HepG2 (cell line): ENCODE results near the gene PRCD. TPM values are rescaled to one million over a fixed set of nuclear protein-coding genes. Genes with fewer than 3 reads are reported as not detected.

ENCODE experiments used
- CHCHD3 ChIP-seq: sonication (generic); formaldehyde crosslinking; IDR thresholded peaks from 2 replicates; pipeline ENCODE4 v1.8.0; 2022; ENCODE audit warnings: mild to moderate bottlenecking, missing genetic modification reagents, moderate library complexity
- EHMT2 ChIP-seq: fragments of 200-600 bp; sonication (generic); IDR thresholded peaks from 2 replicates; pipeline ENCODE4 v1.7.0; 2017; ENCODE audit warnings: antibody characterized with exemption, low read depth, low read length, borderline replicate concordance
- HBP1 ChIP-seq: IDR thresholded peaks from 2 replicates; pipeline ENCODE4 v1.6.1; 2016; ENCODE audit warnings: low read depth, control low read depth
- HOXA3 ChIP-seq: sonication (generic); formaldehyde crosslinking; IDR thresholded peaks from 2 replicates; pipeline ENCODE4 v1.5.0; 2020; ENCODE audit warnings: missing genetic modification reagents
- HOXA9 ChIP-seq: sonication (generic); formaldehyde crosslinking; IDR thresholded peaks from 2 replicates; pipeline ENCODE4 v1.8.1; 2022; ENCODE audit warnings: missing genetic modification reagents, mild to moderate bottlenecking, moderate library complexity, borderline replicate concordance
- KAT8 ChIP-seq: IDR thresholded peaks from 2 replicates; pipeline ENCODE4 v1.6.1; 2016; ENCODE audit warnings: missing genetic modification reagents, missing compliant biosample characterization
- KLF16 ChIP-seq, 2 experiments: sonication (generic) in 1 of 2; formaldehyde crosslinking in 1 of 2; IDR thresholded peaks; 2 replicates each; pipeline versions ENCODE4 v1.6.1 to v1.8.0; 2016 to 2023; ENCODE audit warnings: missing genetic modification reagents in 2 of 2, missing compliant biosample characterization in 1 of 2
- NFAT5 ChIP-seq: sonication (generic); formaldehyde crosslinking; IDR thresholded peaks from 2 replicates; pipeline ENCODE4 v1.4.0; 2020; ENCODE audit warnings: missing genetic modification reagents
- NFKBIZ ChIP-seq: IDR thresholded peaks from 2 replicates; pipeline ENCODE4 v1.6.1; 2018; ENCODE audit warnings: missing genetic modification reagents, missing compliant biosample characterization
- NR0B2 ChIP-seq: sonication (generic); formaldehyde crosslinking; IDR thresholded peaks from 2 replicates; pipeline ENCODE4 v1.4.0; 2020; ENCODE audit warnings: mild to moderate bottlenecking, missing genetic modification reagents
- POLR2AphosphoS2 ChIP-seq: IDR thresholded peaks from 2 replicates; pipeline ENCODE4 v1.6.1; 2011; ENCODE audit warnings: low read depth, low read length, improper control_type of control experiment
- RXRB ChIP-seq: IDR thresholded peaks from 2 replicates; pipeline ENCODE4 v1.6.1; 2016; ENCODE audit warnings: borderline replicate concordance, missing genetic modification reagents, missing compliant biosample characterization
- SOX5 ChIP-seq: IDR thresholded peaks from 2 replicates; pipeline ENCODE4 v1.6.1; 2016; ENCODE audit warnings: borderline replicate concordance
- USF2 ChIP-seq, 2 experiments: sonication (generic) in 1 of 2; formaldehyde crosslinking in 1 of 2; IDR thresholded peaks; 2 replicates each; pipeline versions ENCODE4 v1.5.1 to v1.6.1; 2011 to 2020; ENCODE audit warnings: borderline replicate concordance in 1 of 2, low read depth in 1 of 2, low read length in 1 of 2, mild to moderate bottlenecking in 1 of 2, missing genetic modification reagents in 1 of 2, moderate library complexity in 1 of 2
- ZBTB38 ChIP-seq: sonication (generic); formaldehyde crosslinking; IDR thresholded peaks from 2 replicates; pipeline ENCODE4 v1.5.1; 2020; ENCODE audit warnings: mild to moderate bottlenecking, missing genetic modification reagents
- ZKSCAN1 ChIP-seq: fragments of 150-350 bp; IDR thresholded peaks from 2 replicates; pipeline ENCODE4 v1.6.1; 2014; ENCODE audit warnings: low read length
- ZNF121 ChIP-seq: sonication (generic); formaldehyde crosslinking; IDR thresholded peaks from 2 replicates; pipeline ENCODE4 v1.5.0; 2020; ENCODE audit warnings: mild to moderate bottlenecking, missing genetic modification reagents
- ZNF205 ChIP-seq: IDR thresholded peaks from 2 replicates; pipeline ENCODE4 v1.6.1; 2018; ENCODE audit warnings: missing biosample characterization, missing genetic modification reagents
- ZNF335 ChIP-seq: sonication (generic); formaldehyde crosslinking; IDR thresholded peaks from 2 replicates; pipeline ENCODE4 v1.4.0; 2020; ENCODE audit warnings: missing genetic modification reagents
- ZNF510 ChIP-seq: sonication (generic); formaldehyde crosslinking; IDR thresholded peaks from 2 replicates; pipeline ENCODE4 v1.4.0; 2020; ENCODE audit warnings: low read depth, mild to moderate bottlenecking, missing genetic modification reagents
- ZNF569 ChIP-seq: sonication (generic); formaldehyde crosslinking; IDR thresholded peaks from 2 replicates; pipeline ENCODE4 v1.5.0; 2020; ENCODE audit warnings: mild to moderate bottlenecking, missing genetic modification reagents, moderate library complexity, borderline replicate concordance
- polyA plus RNA-seq, 8 experiments: library from polyadenylated mRNA; depleted of rRNA in 3 of 8; stranded (reverse) in 7 of 8; unstranded in 1 of 8; fragments of >200 nt; fragmentation: Illumina TruSeq in 4 of 8; extraction: Trizol in 4 of 8; gene quantifications; 2 replicates each; pipeline versions ENCODE4 v1.2.1 to v1.2.3, GENCODE V29; 2011 to 2016; ENCODE audit warnings: low read depth in 4 of 8, missing spikeins in 1 of 8, mixed read lengths in 1 of 8; ENCODE audit not compliant: insufficient read depth in 1 of 8
- total RNA-seq, 5 experiments: library from RNA; depleted of rRNA; stranded (reverse); fragments of >200 nt; fragmentation: Illumina TruSeq; extraction: Trizol; gene quantifications; 2 replicates each; pipeline ENCODE4 v1.2.3, GENCODE V29; 2016; ENCODE audit warnings: low read depth in 1 of 5

PRCD gene
- total and polyA plus RNA-seq, 2 of the 13 experiments (the other 11 are each of a cell fraction or from before 2014, with no cell fraction given), result 0.51 TPM; not detected in 1

DNA sequence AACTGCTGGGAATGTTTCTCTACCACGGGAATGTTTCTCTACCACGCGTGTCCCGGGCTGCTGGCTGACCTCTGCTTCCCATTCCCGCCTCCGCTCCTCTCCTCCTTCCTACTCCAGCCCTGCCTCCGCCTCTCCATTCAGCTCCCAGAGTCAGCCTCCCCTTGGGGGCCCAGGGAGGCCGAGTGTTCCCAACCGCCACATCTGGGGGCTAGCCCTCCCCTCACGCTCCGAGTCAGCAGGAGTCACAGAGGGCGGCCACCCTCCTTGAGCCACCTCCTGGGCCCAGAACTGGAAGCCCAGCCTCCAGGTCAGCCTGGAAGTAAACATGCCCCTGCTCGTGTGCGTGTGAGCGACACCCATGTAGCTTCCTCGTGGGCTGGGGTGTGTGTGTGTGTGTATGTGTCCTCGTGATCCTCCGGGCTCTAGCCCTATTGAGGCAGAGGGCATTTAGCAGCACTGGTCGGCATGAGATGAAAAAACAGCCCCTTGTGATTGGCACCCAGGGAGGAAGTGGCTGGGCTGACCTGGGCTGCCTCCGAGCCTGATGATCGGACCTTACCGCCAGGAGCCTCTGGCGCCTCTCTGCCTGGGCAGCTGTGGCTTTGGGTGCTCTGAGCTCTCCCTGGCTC lies 9.6 kb upstream of the PRCD start (continued):
- TF ChIP-seq KLF16 (CRISPR knock-in tag; IDR thresholded peaks at IDR 0.05), result no peak
- no peak for TF ChIP-seq KAT8
- TF ChIP-seq USF2 (IDR thresholded peaks at IDR 0.05; ENCODE audit: low read depth, low read length), result no peak
- TF ChIP-seq USF2 (CRISPR knock-in tag; IDR thresholded peaks at IDR 0.05; ENCODE audit: borderline replicate concordance), result no peak
- no peak for TF ChIP-seq ZNF335 (CRISPR knock-in tag)
- no peak; the same call in 1 of the 2 replicates for TF ChIP-seq SOX5 (CRISPR knock-in tag)
- 0 out of 2 replicates have a peak, but pooled peaks have one; percentile 40 for TF ChIP-seq POLR2AphosphoS2
- no peak for TF ChIP-seq HOXA9 (CRISPR knock-in tag)
- TF ChIP-seq NR0B2 (CRISPR knock-in tag), result peak; percentile 62; the same call in 1 of the 2 replicates
- TF ChIP-seq ZNF205, result 0 out of 2 replicates have a peak, but pooled peaks have one; percentile 9
- 0 out of 2 replicates have a peak, but pooled peaks have one; percentile 14 for TF ChIP-seq ZNF121
- TF ChIP-seq ZNF510 (CRISPR knock-in tag), result no peak
- TF ChIP-seq ZKSCAN1, result no peak
- 0 out of 2 replicates have a peak, but pooled peaks have one; percentile 15 for TF ChIP-seq NFAT5 (CRISPR knock-in tag)
- peak; percentile 11 for TF ChIP-seq HOXA3 (CRISPR knock-in tag)
- TF ChIP-seq RXRB, result no peak
- TF ChIP-seq NFKBIZ (CRISPR knock-in tag), result no peak
- no peak for TF ChIP-seq ZNF569 (CRISPR knock-in tag)
- TF ChIP-seq EHMT2, result no peak
- TF ChIP-seq ZBTB38 (CRISPR knock-in tag), result peak; percentile 80
- 0 out of 2 replicates have a peak, but pooled peaks have one; percentile 41 for TF ChIP-seq CHCHD3 (CRISPR knock-in tag)
- TF ChIP-seq HBP1 (CRISPR knock-in tag), result no peak
